ENCODE results near the gene SLC12A8.

GRCh38 chr3:125112981-125113380 lies 99.6 kb downstream of the SLC12A8 start:
- TF ChIP-seq RAD21 (IDR thresholded peaks at IDR 0.05; ENCODE audit: low read depth), result no peak
- TF ChIP-seq, protein P1, sequence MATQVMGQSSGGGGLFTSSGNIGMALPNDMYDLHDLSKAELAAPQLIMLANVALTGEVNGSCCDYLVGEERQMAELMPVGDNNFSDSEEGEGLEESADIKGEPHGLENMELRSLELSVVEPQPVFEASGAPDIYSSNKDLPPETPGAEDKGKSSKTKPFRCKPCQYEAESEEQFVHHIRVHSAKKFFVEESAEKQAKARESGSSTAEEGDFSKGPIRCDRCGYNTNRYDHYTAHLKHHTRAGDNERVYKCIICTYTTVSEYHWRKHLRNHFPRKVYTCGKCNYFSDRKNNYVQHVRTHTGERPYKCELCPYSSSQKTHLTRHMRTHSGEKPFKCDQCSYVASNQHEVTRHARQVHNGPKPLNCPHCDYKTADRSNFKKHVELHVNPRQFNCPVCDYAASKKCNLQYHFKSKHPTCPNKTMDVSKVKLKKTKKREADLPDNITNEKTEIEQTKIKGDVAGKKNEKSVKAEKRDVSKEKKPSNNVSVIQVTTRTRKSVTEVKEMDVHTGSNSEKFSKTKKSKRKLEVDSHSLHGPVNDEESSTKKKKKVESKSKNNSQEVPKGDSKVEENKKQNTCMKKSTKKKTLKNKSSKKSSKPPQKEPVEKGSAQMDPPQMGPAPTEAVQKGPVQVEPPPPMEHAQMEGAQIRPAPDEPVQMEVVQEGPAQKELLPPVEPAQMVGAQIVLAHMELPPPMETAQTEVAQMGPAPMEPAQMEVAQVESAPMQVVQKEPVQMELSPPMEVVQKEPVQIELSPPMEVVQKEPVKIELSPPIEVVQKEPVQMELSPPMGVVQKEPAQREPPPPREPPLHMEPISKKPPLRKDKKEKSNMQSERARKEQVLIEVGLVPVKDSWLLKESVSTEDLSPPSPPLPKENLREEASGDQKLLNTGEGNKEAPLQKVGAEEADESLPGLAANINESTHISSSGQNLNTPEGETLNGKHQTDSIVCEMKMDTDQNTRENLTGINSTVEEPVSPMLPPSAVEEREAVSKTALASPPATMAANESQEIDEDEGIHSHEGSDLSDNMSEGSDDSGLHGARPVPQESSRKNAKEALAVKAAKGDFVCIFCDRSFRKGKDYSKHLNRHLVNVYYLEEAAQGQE (IDR thresholded peaks at IDR 0.05; ENCODE audit: low read depth), result no peak
- no peak for TF ChIP-seq EGR1 (IDR thresholded peaks at IDR 0.05)
- TF ChIP-seq TAF1 (IDR thresholded peaks at IDR 0.05; ENCODE audit: low read depth), result no peak
- no peak for TF ChIP-seq MAX (IDR thresholded peaks at IDR 0.05)
- TF ChIP-seq FOXM1 (IDR thresholded peaks at IDR 0.05; ENCODE audit: borderline replicate concordance, low read depth), result no peak
- TF ChIP-seq EP300 (IDR thresholded peaks at IDR 0.05; ENCODE audit: borderline replicate concordance), result no peak
- no peak for TF ChIP-seq YY1 (IDR thresholded peaks at IDR 0.05; ENCODE audit: low read depth)

All from Ishikawa (cell line).